ACC112 (cell line): Measurements from ENCODE around the gene CRYBA1.
A peak's percentile ranks its signal among the peaks of the same experiment; 100 is the strongest.
"Not testable (repeated sequence)": the region's sequence is repeated elsewhere in the genome, so short reads cannot be mapped to it uniquely, and the experiment has no call there.

Source experiments
- H2AFZ ChIP-seq: fragments of 200-600 bp; sonication (generic); one replicate; pipeline ENCODE4 v1.6.0; 2017; ENCODE audit warnings: antibody characterized with exemption, low read length; ENCODE audit not compliant: unreplicated experiment
- H3K27ac ChIP-seq: fragments of 200-600 bp; sonication (generic); 2 replicates; pipeline ENCODE4 v1.5.1; 2014; ENCODE audit warnings: low read depth, mild to moderate bottlenecking, antibody characterized with exemption, low read length, moderate library complexity
- H3K27me3 ChIP-seq: fragments of 200-600 bp; sonication (generic); 2 replicates; pipeline ENCODE4 v1.6.1; 2014; ENCODE audit warnings: mild to moderate bottlenecking, antibody characterized with exemption, low read length, moderate library complexity, mixed read lengths; ENCODE audit not compliant: insufficient read depth
- H3K36me3 ChIP-seq: fragments of 200-600 bp; sonication (generic); 2 replicates; pipeline ENCODE4 v1.6.1; 2016; ENCODE audit warnings: mild to moderate bottlenecking, antibody characterized with exemption, low read length, moderate library complexity, mixed read lengths; ENCODE audit not compliant: insufficient read depth
- H3K4me1 ChIP-seq: fragments of 200-600 bp; sonication (generic); one replicate; pipeline ENCODE4 v1.6.1; 2016; ENCODE audit warnings: low read length, mixed read lengths; ENCODE audit not compliant: insufficient read depth, unreplicated experiment, control insufficient read depth
- H3K4me3 ChIP-seq: fragments of 200-600 bp; sonication (generic); 2 replicates; pipeline ENCODE4 v1.5.1; 2014; ENCODE audit warnings: mild to moderate bottlenecking, low read depth, low read length
- H3K79me2 ChIP-seq: fragments of 200-600 bp; sonication (generic); one replicate; pipeline ENCODE4 v1.6.0; 2016; ENCODE audit warnings: low read length; ENCODE audit not compliant: control insufficient read depth, unreplicated experiment, insufficient read depth

Gene CRYBA1

DNA sequence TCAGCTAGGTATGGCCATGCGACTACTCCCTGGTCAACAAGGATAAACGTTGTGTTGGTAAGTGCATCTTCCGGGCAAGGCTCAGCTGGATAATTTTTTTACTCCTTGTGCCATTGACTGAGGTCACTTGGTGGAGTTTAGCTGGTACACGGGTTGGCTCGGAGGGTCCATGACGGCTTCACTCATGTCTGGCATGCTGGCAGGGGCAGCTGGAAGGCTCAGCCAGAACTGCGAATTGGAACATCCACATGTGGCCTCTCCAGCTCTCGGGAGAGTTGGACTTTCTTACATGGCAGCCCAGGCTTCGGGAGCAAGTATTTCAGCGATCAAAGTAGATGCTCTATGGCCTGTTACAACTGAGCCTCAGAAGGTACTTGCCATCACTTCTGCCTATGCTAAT is 31.5 kb upstream of the CRYBA1 start:
- no peak overlapping the region for H3K27ac ChIP-seq
- peaks cover 13% of the 10 kb centered on the region for H3K4me1 ChIP-seq
- H3K36me3 ChIP-seq = no peaks in the 10 kb centered on the region
- no peaks in the 10 kb centered on the region for H3K27me3 ChIP-seq
- H3K4me3 ChIP-seq = no peak overlapping the region
- no peaks in the 10 kb centered on the region for H3K79me2 ChIP-seq
- H2AFZ ChIP-seq = no peak overlapping the region

DNA sequence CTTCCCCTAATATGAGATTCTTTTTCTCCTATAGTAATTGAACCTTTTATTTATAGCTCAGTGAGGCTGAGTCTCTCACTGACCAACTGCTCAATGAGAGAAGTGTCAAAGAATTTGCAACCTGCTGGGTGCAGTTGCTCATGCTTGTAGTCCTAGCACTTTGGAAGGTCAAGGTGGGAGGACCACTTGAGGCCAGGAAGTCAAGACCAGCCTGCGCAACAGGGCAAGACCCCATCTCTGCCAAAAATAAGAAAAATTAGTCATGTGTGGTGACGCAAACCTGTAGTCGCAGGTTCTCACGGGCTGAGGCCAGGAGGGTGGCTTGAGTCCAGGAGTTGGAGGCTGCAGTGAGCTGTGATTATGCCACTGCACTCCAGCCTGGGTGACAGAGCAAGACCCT is 30.9 kb upstream of the CRYBA1 start:
- Histone ChIP-seq H3K36me3 (no peaks in the 10 kb centered on the region), H3K27ac (no peak overlapping the region)

DNA sequence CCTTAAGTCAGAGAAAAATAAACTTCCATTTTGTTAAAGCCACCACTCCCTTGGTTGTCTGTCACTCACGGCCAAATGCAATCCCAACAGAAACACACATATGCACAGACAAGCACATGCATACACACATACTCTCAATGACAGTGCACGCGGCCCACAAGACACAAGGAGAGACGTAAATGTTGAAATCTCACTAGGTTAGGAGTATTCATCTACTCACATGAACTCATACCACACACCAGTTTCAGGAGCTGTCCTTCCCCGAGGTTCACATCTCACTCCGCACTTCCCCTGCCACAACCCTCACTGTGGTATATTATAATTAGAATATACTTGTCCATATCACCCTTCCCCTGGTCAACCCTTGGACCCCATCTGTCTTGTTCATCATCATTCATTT is 30.5 kb upstream of the CRYBA1 start:
- Histone ChIP-seq H3K36me3 (no peaks in the 10 kb centered on the region), H3K4me1 (peaks cover 13% of the 10 kb centered on the region), H3K4me3 (no peak overlapping the region), H3K79me2 (no peaks in the 10 kb centered on the region), H3K27ac (no peak overlapping the region), H2AFZ (no peak overlapping the region), H3K27me3 (no peaks in the 10 kb centered on the region)

More for the DNA sequence above, 30.9 kb upstream of the CRYBA1 start:
- Histone ChIP-seq H3K79me2 (no peaks in the 10 kb centered on the region), H2AFZ (no peak overlapping the region), H3K27me3 (no peaks in the 10 kb centered on the region), H3K4me1 (peaks cover 13% of the 10 kb centered on the region), H3K4me3 (no peak overlapping the region)

DNA sequence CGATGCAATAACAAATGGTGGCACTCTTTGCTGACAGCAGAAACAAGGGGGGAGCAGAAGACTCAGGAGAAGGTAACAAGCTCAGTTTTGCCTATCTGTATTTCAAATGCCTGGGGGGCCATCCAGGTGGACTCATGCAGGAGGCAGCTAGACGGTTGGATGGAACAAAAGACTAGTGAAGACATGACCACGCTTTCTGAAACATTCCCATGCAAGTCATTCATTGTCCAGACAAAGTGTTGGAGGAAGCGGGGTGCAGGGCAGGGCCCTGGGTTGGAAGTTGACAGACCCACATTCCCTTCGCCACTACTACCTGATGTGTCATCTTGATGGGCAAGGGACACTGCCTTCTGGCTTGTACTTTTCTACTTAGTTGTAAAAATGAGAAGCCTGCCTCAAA is 29.8 kb upstream of the CRYBA1 start:
- no peak overlapping the region for H3K27ac ChIP-seq
- no peak overlapping the region for H2AFZ ChIP-seq
- no peaks in the 10 kb centered on the region for H3K27me3 ChIP-seq

DNA sequence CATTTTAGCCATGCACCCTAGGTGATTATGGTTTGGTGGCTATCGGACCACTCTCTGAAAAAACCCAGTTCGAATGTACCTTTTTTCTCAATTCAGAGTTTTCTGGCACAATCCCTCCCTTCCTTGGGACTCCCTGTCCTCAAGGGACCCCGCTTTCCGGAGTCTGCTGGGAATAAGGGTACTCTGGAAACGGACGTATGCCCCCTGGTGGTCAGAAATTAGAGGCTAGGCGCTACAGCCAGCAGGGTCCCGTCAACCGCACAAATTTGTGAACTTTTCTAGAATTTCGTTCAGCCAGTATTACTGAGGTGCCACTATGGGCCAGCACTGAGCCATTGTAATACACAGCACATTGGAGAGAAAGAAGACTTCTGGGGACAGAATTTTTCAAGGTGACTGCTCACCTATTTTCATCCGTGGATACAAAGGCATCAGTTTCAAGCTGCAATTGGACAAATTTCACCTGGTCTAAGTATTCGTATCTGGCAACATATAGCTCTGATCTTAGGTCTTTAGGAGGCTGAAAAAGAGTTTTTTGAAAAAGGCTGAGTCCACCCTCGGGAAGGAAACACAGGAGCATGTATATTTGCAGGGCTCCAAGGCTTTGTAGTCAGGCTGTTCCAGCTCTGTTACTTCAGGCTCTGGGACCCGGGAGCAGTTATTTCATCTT is 27.1 kb upstream of the CRYBA1 start:
- Histone ChIP-seq H3K27me3 (no peaks in the 10 kb centered on the region), H3K36me3 (no peaks in the 10 kb centered on the region), H3K4me3 (no peak overlapping the region), H3K27ac (no peak overlapping the region), H3K4me1 (peaks cover 13% of the 10 kb centered on the region), H2AFZ (peak overlapping the region; percentile 30), H3K79me2 (no peaks in the 10 kb centered on the region)

More for the DNA sequence above, 29.8 kb upstream of the CRYBA1 start:
- H3K4me3 ChIP-seq = no peak overlapping the region
- no peaks in the 10 kb centered on the region for H3K36me3 ChIP-seq
- H3K4me1 ChIP-seq = peaks cover 13% of the 10 kb centered on the region
- no peaks in the 10 kb centered on the region for H3K79me2 ChIP-seq

DNA sequence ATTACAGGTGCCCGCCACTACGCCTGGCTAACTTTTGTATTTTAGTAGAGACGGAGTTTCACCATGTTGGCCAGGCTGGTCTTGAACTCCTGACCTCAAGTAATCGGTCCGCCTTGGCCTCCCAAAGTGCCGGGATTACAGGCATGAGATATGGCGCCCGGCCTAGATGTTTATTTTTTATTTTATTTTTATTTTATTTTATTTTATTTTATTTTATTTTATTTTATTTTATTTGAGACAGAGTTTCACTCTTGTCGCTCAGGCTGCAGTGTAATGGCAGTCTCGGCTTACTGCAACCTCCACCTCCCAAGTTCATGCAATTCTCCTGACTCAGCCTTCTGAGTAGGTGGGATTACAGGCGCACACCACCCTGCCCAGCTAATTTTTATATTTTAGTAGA is 25.3 kb upstream of the CRYBA1 start:
- H3K36me3 ChIP-seq, H3K79me2 ChIP-seq, H3K4me3 ChIP-seq, H3K27ac ChIP-seq, H3K27me3 ChIP-seq, H2AFZ ChIP-seq, H3K4me1 ChIP-seq: not testable (repeated sequence)

DNA sequence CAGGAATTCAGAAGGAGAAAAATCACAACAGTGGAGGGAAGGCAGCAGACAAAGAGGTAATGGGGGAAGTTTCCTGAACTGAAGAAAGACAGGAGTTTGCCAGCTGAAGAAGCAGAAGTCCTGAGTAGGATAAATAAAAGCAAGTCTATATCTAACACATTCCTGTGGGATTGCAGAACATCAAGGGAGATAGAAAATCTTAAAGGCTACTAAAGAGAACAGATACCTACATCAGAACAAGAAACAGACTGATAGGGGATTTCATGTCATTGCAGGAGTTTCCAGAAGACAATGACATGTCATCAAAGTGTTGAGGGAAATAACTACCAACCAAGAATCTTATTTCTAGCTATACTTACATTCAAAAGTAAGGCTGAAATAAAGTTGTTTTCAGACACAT is 21.3 kb upstream of the CRYBA1 start:
- H2AFZ ChIP-seq = peak overlapping the region; percentile 66
- H3K27me3 ChIP-seq = no peaks in the 10 kb centered on the region
- H3K79me2 ChIP-seq = no peaks in the 10 kb centered on the region
- no peaks in the 10 kb centered on the region for H3K36me3 ChIP-seq
- H3K27ac ChIP-seq = no peak overlapping the region
- H3K4me1 ChIP-seq = peaks cover 4% of the 10 kb centered on the region
- H3K4me3 ChIP-seq = no peak overlapping the region

DNA sequence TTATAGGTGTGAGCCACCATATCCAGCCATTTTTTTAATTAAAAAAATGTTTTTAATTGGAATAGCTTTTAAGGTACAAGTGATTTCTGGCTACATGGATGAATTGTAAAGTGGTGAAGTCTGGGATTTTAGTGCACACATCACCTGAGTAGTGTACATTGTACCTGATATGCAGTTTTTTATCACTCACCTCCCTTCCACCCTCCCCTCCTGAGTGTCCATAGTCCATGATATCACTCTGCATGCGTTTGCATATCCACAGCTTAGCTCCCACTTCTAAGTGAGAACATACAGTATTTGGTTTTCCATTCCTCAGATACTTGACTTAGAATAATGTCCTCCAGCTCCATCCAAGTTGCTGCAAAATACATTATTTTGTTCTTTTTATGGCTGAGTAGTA is 13.4 kb upstream of the CRYBA1 start:
- Histone ChIP-seq H3K4me3 (no peak overlapping the region), H3K27me3 (no peaks in the 10 kb centered on the region), H3K79me2 (no peaks in the 10 kb centered on the region), H2AFZ (no peak overlapping the region), H3K36me3 (no peaks in the 10 kb centered on the region), H3K27ac (no peak overlapping the region), H3K4me1 (peaks cover 7% of the 10 kb centered on the region)

DNA sequence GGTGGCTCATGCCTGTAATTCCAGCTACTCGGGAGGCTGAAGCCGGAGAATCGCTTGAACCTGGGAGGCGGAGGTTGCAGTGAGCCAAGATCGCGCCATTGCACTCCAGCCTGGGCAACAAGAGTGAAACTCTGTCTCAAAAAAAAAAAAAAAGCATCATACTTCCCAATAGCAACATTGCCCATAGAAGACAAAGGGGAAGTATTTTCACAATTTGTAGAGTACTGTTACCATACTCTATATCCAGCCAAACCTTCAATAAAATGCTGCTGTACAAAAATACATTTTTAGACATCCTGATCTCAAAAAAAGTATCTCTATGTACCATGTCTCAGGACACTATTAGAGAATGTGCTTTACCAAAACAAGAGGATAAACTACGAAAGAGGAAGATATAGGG is 11.7 kb upstream of the CRYBA1 start:
- H3K4me1 ChIP-seq = peaks cover 15% of the 10 kb centered on the region
- H3K79me2 ChIP-seq, H2AFZ ChIP-seq, H3K27me3 ChIP-seq, H3K36me3 ChIP-seq, H3K4me3 ChIP-seq, H3K27ac ChIP-seq: not testable (repeated sequence)

DNA sequence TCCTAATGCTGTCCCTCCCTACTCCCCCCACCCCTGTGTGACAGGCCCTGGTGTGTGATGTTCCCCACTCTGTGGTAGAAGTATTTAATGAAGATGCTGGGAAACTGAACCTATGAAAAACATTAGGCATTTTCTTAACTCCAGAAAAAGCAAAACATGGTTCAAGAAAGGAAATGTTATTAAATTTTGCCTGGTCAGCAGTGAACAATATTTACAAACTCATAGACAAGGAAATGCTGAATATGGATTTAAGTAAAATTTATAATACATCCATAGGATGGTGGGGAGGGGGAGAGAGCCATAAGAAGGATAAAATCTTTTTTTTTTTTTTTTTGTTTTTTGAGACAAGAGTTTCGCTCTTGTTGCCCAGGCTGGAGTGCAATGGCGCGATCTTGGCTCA is 10.8 kb upstream of the CRYBA1 start:
- Histone ChIP-seq H3K4me1 (peaks cover 23% of the 10 kb centered on the region), H3K79me2 (no peaks in the 10 kb centered on the region), H3K27me3 (no peaks in the 10 kb centered on the region), H2AFZ (no peak overlapping the region), H3K36me3 (no peaks in the 10 kb centered on the region), H3K4me3 (no peak overlapping the region), H3K27ac (no peak overlapping the region)

DNA sequence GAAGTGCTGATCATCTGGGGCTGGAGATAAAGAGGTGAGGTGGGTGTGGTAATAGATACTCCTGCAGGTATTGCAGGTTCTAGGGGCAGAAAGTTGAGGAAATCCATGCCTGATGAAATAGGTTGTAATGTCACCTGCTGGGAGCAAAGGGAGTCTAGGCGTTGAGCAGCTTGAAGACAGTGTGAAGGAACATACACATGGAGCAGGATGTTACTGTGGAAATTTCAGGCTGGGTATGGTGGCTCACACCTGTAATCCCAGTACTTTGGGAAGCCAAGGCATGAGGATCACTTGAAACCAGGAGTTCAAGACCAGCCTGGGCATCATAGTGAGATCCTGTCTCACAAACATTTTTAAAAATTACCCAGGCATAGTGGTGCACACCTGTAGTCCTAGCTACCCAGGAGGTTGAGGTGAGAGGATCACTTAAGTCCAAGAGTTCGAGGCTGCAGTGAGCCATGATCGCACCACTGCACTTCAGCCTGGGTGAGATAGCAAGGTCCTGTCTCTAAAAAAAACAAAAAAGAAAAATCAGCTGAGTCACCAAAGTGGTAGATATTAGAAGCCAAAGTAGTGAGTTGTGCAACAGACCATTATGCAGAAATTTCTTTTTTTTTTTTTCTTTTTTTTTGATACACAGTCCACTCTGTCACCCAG is 9.1 kb upstream of the CRYBA1 start:
- no peak overlapping the region for H3K4me3 ChIP-seq
- no peaks in the 10 kb centered on the region for H3K27me3 ChIP-seq
- H3K79me2 ChIP-seq = no peaks in the 10 kb centered on the region
- H3K27ac ChIP-seq = peak overlapping the region; percentile 81
- H3K36me3 ChIP-seq = no peaks in the 10 kb centered on the region
- peak overlapping the region; percentile 4 for H2AFZ ChIP-seq
- peaks cover 33% of the 10 kb centered on the region for H3K4me1 ChIP-seq
